Measurements from ENCODE around the gene IL27RA. TPM values are rescaled to one million over a fixed set of nuclear protein-coding genes. Genes with fewer than 3 reads are reported as not detected.
A peak's percentile ranks its signal among the peaks of the same experiment; 100 is the strongest.

Gene IL27RA
- total and polyA plus RNA-seq, 7 donors, result 1.5 to 3.7 (median 2.8) TPM

- H3K36me3 ChIP-seq (ENCODE audit: insufficient read depth in 1 of 2, low read depth in 1 of 2), result peaks cover 3 to 58% of the 10 kb centered on the region in 2 donors
These were observed 64.9 kb downstream of the IL27RA start for GRCh38 chr19:14096272-14096992.

GRCh38 chr19:14097532-14098151 is 66.1 kb downstream of the IL27RA start:
- 73 to 78% (median 73%) methylated on average over 21 of the region's 21 CpGs for WGBS, 3 donors
- Histone ChIP-seq H3K36me3 (ENCODE audit: insufficient read depth in 1 of 2, low read depth in 1 of 2) (peaks cover 3 to 70% of the 10 kb centered on the region in 2 donors), H3K27ac (no peak overlapping the region), H3K27me3 (ENCODE audit: insufficient read depth in 3 of 3, low read length in 2 of 3) (no peaks in the 10 kb centered on the region), H3K4me3 (no peak overlapping the region), H3K4me1 (no peaks in the 10 kb centered on the region), H3K9me3 (peaks cover 10% of the 10 kb centered on the region)
- DNase-seq, result no peak
- TF ChIP-seq CTCF (IDR thresholded peaks at IDR 0.05), result peak; percentile 18
- intact Hi-C loops (cut with DNase I), result no loop called here
- ATAC-seq, result peak; percentile 23 to 52 (median 34)

More at GRCh38 chr19:14096272-14096992, 64.9 kb downstream of the IL27RA start:
- no peaks in the 10 kb centered on the region for H3K27me3 ChIP-seq (ENCODE audit: insufficient read depth in 3 of 3, low read length in 2 of 3)
- no peak overlapping the region for H3K4me3 ChIP-seq
- no peak for TF ChIP-seq CTCF (IDR thresholded peaks at IDR 0.05)
- intact Hi-C loops (cut with DNase I), result no loop called here
- peak in 2 of 4 donors; percentile 12 to 28 for ATAC-seq
- no peak overlapping the region for H3K27ac ChIP-seq
- peaks cover 5% of the 10 kb centered on the region for H3K4me1 ChIP-seq
- DNase-seq, result no peak
- peaks cover 10% of the 10 kb centered on the region for H3K9me3 ChIP-seq
- 92 to 99% (median 94%) methylated on average over 8 to 11 of the region's 11 CpGs for WGBS, 3 donors

GRCh38 chr19:14101003-14101545 is 69.5 kb downstream of the IL27RA start:
- no peak for TF ChIP-seq CTCF (IDR thresholded peaks at IDR 0.05)
- H3K27ac ChIP-seq, result no peak overlapping the region
- H3K9me3 ChIP-seq, result no peaks in the 10 kb centered on the region
- 95 to 97% (median 95%) methylated on average over 6 of the region's 6 CpGs for WGBS, 3 donors
- H3K4me1 ChIP-seq, result no peaks in the 10 kb centered on the region
- no peaks in the 10 kb centered on the region for H3K27me3 ChIP-seq (ENCODE audit: insufficient read depth in 3 of 3, low read length in 2 of 3)
- peaks cover 3 to 98% of the 10 kb centered on the region in 2 donors for H3K36me3 ChIP-seq (ENCODE audit: insufficient read depth in 1 of 2, low read depth in 1 of 2)
- intact Hi-C loops (cut with DNase I), result no loop called here
- ATAC-seq (no peak), DNase-seq (no peak)
- no peak overlapping the region for H3K4me3 ChIP-seq

GRCh38 chr19:14102102-14102696 is 70.6 kb downstream of the IL27RA start:
- intact Hi-C loops (cut with DNase I), result no loop called here
- Histone ChIP-seq H3K27me3 (ENCODE audit: insufficient read depth in 3 of 3, low read length in 2 of 3) (no peaks in the 10 kb centered on the region), H3K4me1 (peaks cover 3% of the 10 kb centered on the region), H3K36me3 (ENCODE audit: insufficient read depth in 1 of 2, low read depth in 1 of 2) (peaks cover 3 to 98% of the 10 kb centered on the region in 2 donors), H3K27ac (peak overlapping the region; percentile 27), H3K9me3 (no peaks in the 10 kb centered on the region), H3K4me3 (no peak overlapping the region)
- no peak for TF ChIP-seq CTCF (IDR thresholded peaks at IDR 0.05)
- WGBS, 3 donors, result 60 to 64% (median 62%) methylated on average over 11 of the region's 11 CpGs
- DNase-seq, result no peak
- ATAC-seq, result peak in 3 of 4 donors; percentile 17 to 23 (median 19)

Data from psoas muscle (tissue), 8 donors.